HL-60 (cell line): Measurements from ENCODE around the gene CCDC186.

Experiments
- POLR2AphosphoS5 ChIP-seq: IDR thresholded peaks from 2 replicates; pipeline ENCODE4 v1.6.1; 2012; ENCODE audit warnings: low read depth
- TF ChIP-seq, protein P1 (sequence below): IDR thresholded peaks from one replicate; pipeline ENCODE4 v1.5.1; 2011; ENCODE audit warnings: low read length, control low read depth, inconsistent platforms; ENCODE audit not compliant: insufficient read depth

- TF ChIP-seq, protein P1, sequence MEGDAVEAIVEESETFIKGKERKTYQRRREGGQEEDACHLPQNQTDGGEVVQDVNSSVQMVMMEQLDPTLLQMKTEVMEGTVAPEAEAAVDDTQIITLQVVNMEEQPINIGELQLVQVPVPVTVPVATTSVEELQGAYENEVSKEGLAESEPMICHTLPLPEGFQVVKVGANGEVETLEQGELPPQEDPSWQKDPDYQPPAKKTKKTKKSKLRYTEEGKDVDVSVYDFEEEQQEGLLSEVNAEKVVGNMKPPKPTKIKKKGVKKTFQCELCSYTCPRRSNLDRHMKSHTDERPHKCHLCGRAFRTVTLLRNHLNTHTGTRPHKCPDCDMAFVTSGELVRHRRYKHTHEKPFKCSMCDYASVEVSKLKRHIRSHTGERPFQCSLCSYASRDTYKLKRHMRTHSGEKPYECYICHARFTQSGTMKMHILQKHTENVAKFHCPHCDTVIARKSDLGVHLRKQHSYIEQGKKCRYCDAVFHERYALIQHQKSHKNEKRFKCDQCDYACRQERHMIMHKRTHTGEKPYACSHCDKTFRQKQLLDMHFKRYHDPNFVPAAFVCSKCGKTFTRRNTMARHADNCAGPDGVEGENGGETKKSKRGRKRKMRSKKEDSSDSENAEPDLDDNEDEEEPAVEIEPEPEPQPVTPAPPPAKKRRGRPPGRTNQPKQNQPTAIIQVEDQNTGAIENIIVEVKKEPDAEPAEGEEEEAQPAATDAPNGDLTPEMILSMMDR = no peak
- no peak for TF ChIP-seq POLR2AphosphoS5
Observed at GRCh38 chr10:114110174-114110972, 63.6 kb downstream of the CCDC186 start.
